K562 (cell line): Measurements from ENCODE around the gene EFCAB12. TPM values are rescaled to one million over a fixed set of nuclear protein-coding genes. Genes with fewer than 3 reads are reported as not detected.

Experiments
- ATF3 ChIP-seq, 2 experiments: fragments of 450-650 bp in 1 of 2; sonication (generic) in 1 of 2; formaldehyde crosslinking in 1 of 2; IDR thresholded peaks in 1 of 2; conservative IDR thresholded peaks in 1 of 2; 2 replicates each; pipeline versions ENCODE4 v1.6.1 to v1.8.1; 2016 to 2023; ENCODE audit warnings: mild to moderate bottlenecking in 2 of 2, moderate library complexity in 2 of 2, inconsistent platforms in 1 of 2, missing genetic modification reagents in 1 of 2
- E2F3 ChIP-seq: fragments of 250-450 bp; sonication (Bioruptor Pico); IDR thresholded peaks from 2 replicates; pipeline ENCODE4 v1.4.0; 2020; ENCODE audit warnings: mild to moderate bottlenecking
- ETS1 ChIP-seq: conservative IDR thresholded peaks from 2 replicates; pipeline ENCODE4 v1.6.1; 2011; ENCODE audit warnings: low read depth, mild to moderate bottlenecking, low read length; ENCODE audit not compliant: control insufficient read depth
- KDM2B ChIP-seq: fragments of 250-450 bp; sonication (Bioruptor Pico); IDR thresholded peaks from 2 replicates; pipeline ENCODE4 v1.8.0; 2021; ENCODE audit warnings: mild to moderate bottlenecking, moderate library complexity
- MAZ ChIP-seq, 2 experiments: fragments of 450-650 bp in 1 of 2; sonication (generic) in 1 of 2; formaldehyde crosslinking; IDR thresholded peaks in 1 of 2; conservative IDR thresholded peaks in 1 of 2; 2 replicates each; pipeline versions ENCODE4 v1.4.0 to v1.5.0; 2020; ENCODE audit warnings: mild to moderate bottlenecking in 1 of 2, missing genetic modification reagents in 1 of 2
- NELFE ChIP-seq: IDR thresholded peaks from 2 replicates; pipeline ENCODE4 v1.6.1; 2011; ENCODE audit warnings: mild to moderate bottlenecking; ENCODE audit not compliant: insufficient read depth, insufficient read length
- NR2C2 ChIP-seq, 2 experiments: fragments of 200-800 bp in 1 of 2; sonication (Bioruptor generic) in 1 of 2; sonication (generic) in 1 of 2; formaldehyde crosslinking in 1 of 2; IDR thresholded peaks; 2 replicates each; pipeline versions ENCODE4 v1.6.1 to v1.8.0; 2016 to 2022; ENCODE audit warnings: mild to moderate bottlenecking in 1 of 2, missing compliant biosample characterization in 1 of 2, missing genetic modification characterization in 1 of 2, missing genetic modification reagents in 1 of 2
- PHF20 ChIP-seq: fragments of 450-650 bp; IDR thresholded peaks from 2 replicates; pipeline ENCODE4 v1.6.1; 2018; ENCODE audit not compliant: partially characterized antibody
- POLR2AphosphoS2 ChIP-seq: IDR thresholded peaks from 2 replicates; pipeline ENCODE4 v1.6.1; 2012; ENCODE audit warnings: low read length, improper control_type of control experiment
- PURB ChIP-seq: sonication (generic); formaldehyde crosslinking; IDR thresholded peaks from 2 replicates; pipeline ENCODE4 v1.9.0; 2021; ENCODE audit warnings: low read depth, mild to moderate bottlenecking, missing genetic modification reagents
- RAD51 ChIP-seq: fragments of 450-650 bp; IDR thresholded peaks from 2 replicates; pipeline ENCODE4 v1.7.1; 2016; ENCODE audit warnings: low read depth, mild to moderate bottlenecking, borderline replicate concordance
- SP1 ChIP-seq: sonication (generic); formaldehyde crosslinking; IDR thresholded peaks from 2 replicates; pipeline ENCODE4 v1.8.1; 2022; ENCODE audit warnings: mild to moderate bottlenecking, missing genetic modification reagents
- TAF15 ChIP-seq: fragments of 200-400 bp; formaldehyde crosslinking; IDR thresholded peaks from 2 replicates; pipeline ENCODE4 v1.6.1; 2017; ENCODE audit warnings: mild to moderate bottlenecking, low read depth, low read length, moderate library complexity
- TCF7L2 ChIP-seq: fragments of 150-350 bp; IDR thresholded peaks from 2 replicates; pipeline ENCODE4 v1.6.1; 2016; ENCODE audit warnings: low read depth, mild to moderate bottlenecking, low read length, moderate library complexity
- ZNF124 ChIP-seq: sonication (generic); formaldehyde crosslinking; IDR thresholded peaks from 2 replicates; pipeline ENCODE4 v1.8.1; 2022; ENCODE audit warnings: missing genetic modification reagents
- polyA plus RNA-seq, 8 experiments: library from polyadenylated mRNA; depleted of rRNA in 4 of 8; stranded (reverse) in 5 of 8; unstranded in 3 of 8; fragments of >200 nt; fragmentation: Nextera tagmentation in 2 of 8; fragmentation: Illumina TruSeq in 1 of 8; extraction: Ambion mirVana in 2 of 8; extraction: Trizol in 1 of 8; gene quantifications; 2 replicates each; pipeline versions ENCODE4 v1.2.1 to v1.2.3, GENCODE V29; 2011 to 2014; ENCODE audit warnings: inconsistent platforms in 1 of 8, missing spikeins in 1 of 8
- total RNA-seq, 7 experiments: library from RNA; depleted of rRNA in 6 of 7; stranded (reverse); fragments of >200 nt in 6 of 7; fragmentation: Illumina TruSeq in 2 of 7; extraction: Trizol in 2 of 7; gene quantifications; 2 replicates each; pipeline versions ENCODE4 v1.2.1 to v1.2.3, GENCODE V29; 2011 to 2021; ENCODE audit warnings: low replicate concordance in 1 of 7
- TF ChIP-seq, protein P1 (sequence below): fragments of 150-350 bp; IDR thresholded peaks from 2 replicates; pipeline ENCODE4 v1.6.1; 2014; ENCODE audit warnings: low read depth, mild to moderate bottlenecking, low read length, borderline replicate concordance
- TF ChIP-seq, protein P2 (sequence below): sonication (generic); formaldehyde crosslinking; IDR thresholded peaks from 2 replicates; pipeline ENCODE4 v1.8.1; 2022; ENCODE audit warnings: missing genetic modification reagents
- TF ChIP-seq, protein P3 (sequence below), 3 experiments: IDR thresholded peaks in 2 of 3; conservative IDR thresholded peaks in 1 of 3; 2 replicates each; pipeline ENCODE4 v1.5.1; 2011 to 2012; ENCODE audit warnings: low read length in 3 of 3, mild to moderate bottlenecking in 3 of 3, control low read depth in 2 of 3, improper control_type of control experiment in 1 of 3, inconsistent platforms in 1 of 3, low read depth in 1 of 3, mixed read lengths in 1 of 3, moderate library complexity in 1 of 3; ENCODE audit not compliant: insufficient read depth in 2 of 3

EFCAB12 gene
- total and polyA plus RNA-seq, 9 of the 15 experiments (the other 6 are each of a cell fraction or from before 2014, with no cell fraction given): 0.08 to 0.95 (median 0.56) TPM; not detected in 1

GRCh38 chr3:129383292-129383860, 45.1 kb downstream of the EFCAB12 start (continued):
- TF ChIP-seq, protein P1, sequence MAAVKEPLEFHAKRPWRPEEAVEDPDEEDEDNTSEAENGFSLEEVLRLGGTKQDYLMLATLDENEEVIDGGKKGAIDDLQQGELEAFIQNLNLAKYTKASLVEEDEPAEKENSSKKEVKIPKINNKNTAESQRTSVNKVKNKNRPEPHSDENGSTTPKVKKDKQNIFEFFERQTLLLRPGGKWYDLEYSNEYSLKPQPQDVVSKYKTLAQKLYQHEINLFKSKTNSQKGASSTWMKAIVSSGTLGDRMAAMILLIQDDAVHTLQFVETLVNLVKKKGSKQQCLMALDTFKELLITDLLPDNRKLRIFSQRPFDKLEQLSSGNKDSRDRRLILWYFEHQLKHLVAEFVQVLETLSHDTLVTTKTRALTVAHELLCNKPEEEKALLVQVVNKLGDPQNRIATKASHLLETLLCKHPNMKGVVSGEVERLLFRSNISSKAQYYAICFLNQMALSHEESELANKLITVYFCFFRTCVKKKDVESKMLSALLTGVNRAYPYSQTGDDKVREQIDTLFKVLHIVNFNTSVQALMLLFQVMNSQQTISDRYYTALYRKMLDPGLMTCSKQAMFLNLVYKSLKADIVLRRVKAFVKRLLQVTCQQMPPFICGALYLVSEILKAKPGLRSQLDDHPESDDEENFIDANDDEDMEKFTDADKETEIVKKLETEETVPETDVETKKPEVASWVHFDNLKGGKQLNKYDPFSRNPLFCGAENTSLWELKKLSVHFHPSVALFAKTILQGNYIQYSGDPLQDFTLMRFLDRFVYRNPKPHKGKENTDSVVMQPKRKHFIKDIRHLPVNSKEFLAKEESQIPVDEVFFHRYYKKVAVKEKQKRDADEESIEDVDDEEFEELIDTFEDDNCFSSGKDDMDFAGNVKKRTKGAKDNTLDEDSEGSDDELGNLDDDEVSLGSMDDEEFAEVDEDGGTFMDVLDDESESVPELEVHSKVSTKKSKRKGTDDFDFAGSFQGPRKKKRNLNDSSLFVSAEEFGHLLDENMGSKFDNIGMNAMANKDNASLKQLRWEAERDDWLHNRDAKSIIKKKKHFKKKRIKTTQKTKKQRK: no peak
- no peak for TF ChIP-seq TCF7L2
- TF ChIP-seq, protein P2, sequence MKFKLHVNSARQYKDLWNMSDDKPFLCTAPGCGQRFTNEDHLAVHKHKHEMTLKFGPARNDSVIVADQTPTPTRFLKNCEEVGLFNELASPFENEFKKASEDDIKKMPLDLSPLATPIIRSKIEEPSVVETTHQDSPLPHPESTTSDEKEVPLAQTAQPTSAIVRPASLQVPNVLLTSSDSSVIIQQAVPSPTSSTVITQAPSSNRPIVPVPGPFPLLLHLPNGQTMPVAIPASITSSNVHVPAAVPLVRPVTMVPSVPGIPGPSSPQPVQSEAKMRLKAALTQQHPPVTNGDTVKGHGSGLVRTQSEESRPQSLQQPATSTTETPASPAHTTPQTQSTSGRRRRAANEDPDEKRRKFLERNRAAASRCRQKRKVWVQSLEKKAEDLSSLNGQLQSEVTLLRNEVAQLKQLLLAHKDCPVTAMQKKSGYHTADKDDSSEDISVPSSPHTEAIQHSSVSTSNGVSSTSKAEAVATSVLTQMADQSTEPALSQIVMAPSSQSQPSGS: no peak
- TF ChIP-seq SP1 (CRISPR knock-in tag): no peak
- TF ChIP-seq RAD51: no peak
- TF ChIP-seq E2F3 (CRISPR knock-in tag): no peak
- no peak for TF ChIP-seq PHF20
- TF ChIP-seq, protein P3, sequence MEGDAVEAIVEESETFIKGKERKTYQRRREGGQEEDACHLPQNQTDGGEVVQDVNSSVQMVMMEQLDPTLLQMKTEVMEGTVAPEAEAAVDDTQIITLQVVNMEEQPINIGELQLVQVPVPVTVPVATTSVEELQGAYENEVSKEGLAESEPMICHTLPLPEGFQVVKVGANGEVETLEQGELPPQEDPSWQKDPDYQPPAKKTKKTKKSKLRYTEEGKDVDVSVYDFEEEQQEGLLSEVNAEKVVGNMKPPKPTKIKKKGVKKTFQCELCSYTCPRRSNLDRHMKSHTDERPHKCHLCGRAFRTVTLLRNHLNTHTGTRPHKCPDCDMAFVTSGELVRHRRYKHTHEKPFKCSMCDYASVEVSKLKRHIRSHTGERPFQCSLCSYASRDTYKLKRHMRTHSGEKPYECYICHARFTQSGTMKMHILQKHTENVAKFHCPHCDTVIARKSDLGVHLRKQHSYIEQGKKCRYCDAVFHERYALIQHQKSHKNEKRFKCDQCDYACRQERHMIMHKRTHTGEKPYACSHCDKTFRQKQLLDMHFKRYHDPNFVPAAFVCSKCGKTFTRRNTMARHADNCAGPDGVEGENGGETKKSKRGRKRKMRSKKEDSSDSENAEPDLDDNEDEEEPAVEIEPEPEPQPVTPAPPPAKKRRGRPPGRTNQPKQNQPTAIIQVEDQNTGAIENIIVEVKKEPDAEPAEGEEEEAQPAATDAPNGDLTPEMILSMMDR (IDR thresholded peaks at IDR 0.05 in 2 of 3, conservative IDR thresholded peaks at IDR 0.05 in 1 of 3; ENCODE audit: insufficient read depth in 2 of 3, low read depth in 1 of 3, low read length in 3 of 3): peak; percentile 75 to 80 (median 79)
- no peak for TF ChIP-seq NELFE
- no peak for TF ChIP-seq ETS1
- no peak for TF ChIP-seq ZNF124 (CRISPR knock-in tag)
- TF ChIP-seq MAZ (CRISPR knock-in tag; conservative IDR thresholded peaks at IDR 0.05 in 1 of 2, IDR thresholded peaks at IDR 0.05 in 1 of 2): 0 out of 4 replicates have a peak, but pooled peaks of 1 of the 2 experiments have one; percentile 21
- TF ChIP-seq TAF15: no peak
- no peak for TF ChIP-seq ATF3 (IDR thresholded peaks at IDR 0.05)
- TF ChIP-seq ATF3 (CRISPR knock-in tag; conservative IDR thresholded peaks at IDR 0.05): no peak
- no peak for TF ChIP-seq PURB (CRISPR knock-in tag)
- TF ChIP-seq KDM2B (CRISPR knock-in tag): no peak
- TF ChIP-seq NR2C2 (CRISPR knock-in tag; IDR thresholded peaks at IDR 0.05): no peak
- TF ChIP-seq NR2C2 (tag; IDR thresholded peaks at IDR 0.05): no peak
- no peak for TF ChIP-seq POLR2AphosphoS2
